Endothelial cell of umbilical vein (primary cell): Measurements from ENCODE around the gene RNU7-1.

Source experiments
- CTCF ChIP-seq, 2 donors: IDR thresholded peaks; 1 replicate in 1 of 2; 2 replicates in 1 of 2; pipeline ENCODE4 v1.5.1; 2011; ENCODE audit warnings: low read length in 2 of 2, mild to moderate bottlenecking in 2 of 2, moderate library complexity in 2 of 2, control low read depth in 1 of 2, inconsistent platforms in 1 of 2, low read depth in 1 of 2; ENCODE audit not compliant: insufficient read depth in 1 of 2; ENCODE audit errors: extremely low read depth in 1 of 2
- EZH2 ChIP-seq: IDR thresholded peaks from 2 replicates; pipeline ENCODE4 v1.6.1; 2012; ENCODE audit warnings: borderline replicate concordance, low read depth, mild to moderate bottlenecking, moderate library complexity, low read length, inconsistent platforms; ENCODE audit not compliant: severe bottlenecking
- POLR2AphosphoS5 ChIP-seq: IDR thresholded peaks from 2 replicates; pipeline ENCODE4 v1.6.1; 2012; ENCODE audit warnings: low read depth, mild to moderate bottlenecking, control low read depth, low read length, moderate library complexity; ENCODE audit not compliant: insufficient read depth

DNA sequence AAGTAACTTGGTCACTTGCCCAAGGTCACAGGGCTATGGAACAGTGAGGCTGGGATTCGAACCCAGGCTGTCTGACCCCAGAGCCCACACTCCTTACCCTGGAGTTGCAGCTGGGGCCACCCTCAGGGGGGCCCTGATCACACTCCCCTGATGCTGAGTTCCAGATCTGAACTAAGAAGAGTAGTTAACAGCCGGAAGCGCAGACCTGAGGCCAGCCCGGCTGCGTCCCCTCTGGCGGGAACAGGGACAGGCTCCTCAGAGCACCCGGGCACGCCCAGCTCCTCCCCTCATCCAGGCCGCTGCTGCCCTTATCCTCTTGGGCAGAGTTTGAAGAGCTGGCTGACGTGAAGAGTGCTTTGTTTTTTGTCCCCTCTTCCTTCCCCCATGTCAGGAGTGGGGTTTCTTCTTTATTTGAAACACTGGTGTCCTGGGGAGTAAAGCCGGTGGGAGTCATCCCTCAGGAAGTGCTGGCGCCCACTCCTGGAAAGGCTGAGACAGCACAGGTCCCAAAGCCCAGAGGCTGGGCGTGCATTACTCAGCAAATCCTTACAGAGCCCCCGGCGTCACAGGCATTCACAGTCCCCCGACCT lies 18.2 kb downstream of the RNU7-1 start:
- TF ChIP-seq POLR2AphosphoS5 (no peak), CTCF (IDR thresholded peaks at IDR 0.05; ENCODE audit: extremely low read depth in 1 of 2, insufficient read depth in 1 of 2, low read depth in 1 of 2, low read length in 2 of 2) (peak; percentile 57 to 59), EZH2 (no peak)
